GM12872 (cell line): ENCODE data around the gene CAMK2B.

Experiments used
- TF ChIP-seq, protein P1 (sequence below): IDR thresholded peaks from 3 replicates; pipeline ENCODE4 v1.5.1; 2011; ENCODE audit warnings: low read depth, mild to moderate bottlenecking, low read length, moderate library complexity; ENCODE audit not compliant: insufficient read depth

The CAMK2B gene

DNA sequence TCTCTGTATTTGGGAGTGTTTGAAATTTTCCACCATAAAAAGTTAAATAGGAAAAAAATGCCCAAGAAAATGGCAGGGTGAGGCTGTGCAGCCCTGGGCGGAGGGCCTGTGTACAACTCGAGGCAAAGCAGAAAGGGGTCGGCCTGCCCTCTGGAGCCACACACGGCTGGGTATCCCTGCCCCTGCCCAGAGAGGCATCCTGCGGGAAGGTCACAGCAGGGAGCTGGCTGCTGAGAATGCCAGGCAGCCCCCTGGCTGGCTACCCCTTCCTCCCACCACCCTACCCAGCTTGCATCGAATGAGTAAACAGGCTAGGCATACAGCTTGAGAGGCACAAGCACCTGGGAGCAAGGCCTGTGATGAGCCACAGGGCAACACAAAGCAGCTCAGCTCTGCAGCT, 46.1 kb downstream of the CAMK2B start:
- TF ChIP-seq, protein P1, sequence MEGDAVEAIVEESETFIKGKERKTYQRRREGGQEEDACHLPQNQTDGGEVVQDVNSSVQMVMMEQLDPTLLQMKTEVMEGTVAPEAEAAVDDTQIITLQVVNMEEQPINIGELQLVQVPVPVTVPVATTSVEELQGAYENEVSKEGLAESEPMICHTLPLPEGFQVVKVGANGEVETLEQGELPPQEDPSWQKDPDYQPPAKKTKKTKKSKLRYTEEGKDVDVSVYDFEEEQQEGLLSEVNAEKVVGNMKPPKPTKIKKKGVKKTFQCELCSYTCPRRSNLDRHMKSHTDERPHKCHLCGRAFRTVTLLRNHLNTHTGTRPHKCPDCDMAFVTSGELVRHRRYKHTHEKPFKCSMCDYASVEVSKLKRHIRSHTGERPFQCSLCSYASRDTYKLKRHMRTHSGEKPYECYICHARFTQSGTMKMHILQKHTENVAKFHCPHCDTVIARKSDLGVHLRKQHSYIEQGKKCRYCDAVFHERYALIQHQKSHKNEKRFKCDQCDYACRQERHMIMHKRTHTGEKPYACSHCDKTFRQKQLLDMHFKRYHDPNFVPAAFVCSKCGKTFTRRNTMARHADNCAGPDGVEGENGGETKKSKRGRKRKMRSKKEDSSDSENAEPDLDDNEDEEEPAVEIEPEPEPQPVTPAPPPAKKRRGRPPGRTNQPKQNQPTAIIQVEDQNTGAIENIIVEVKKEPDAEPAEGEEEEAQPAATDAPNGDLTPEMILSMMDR: no peak

DNA sequence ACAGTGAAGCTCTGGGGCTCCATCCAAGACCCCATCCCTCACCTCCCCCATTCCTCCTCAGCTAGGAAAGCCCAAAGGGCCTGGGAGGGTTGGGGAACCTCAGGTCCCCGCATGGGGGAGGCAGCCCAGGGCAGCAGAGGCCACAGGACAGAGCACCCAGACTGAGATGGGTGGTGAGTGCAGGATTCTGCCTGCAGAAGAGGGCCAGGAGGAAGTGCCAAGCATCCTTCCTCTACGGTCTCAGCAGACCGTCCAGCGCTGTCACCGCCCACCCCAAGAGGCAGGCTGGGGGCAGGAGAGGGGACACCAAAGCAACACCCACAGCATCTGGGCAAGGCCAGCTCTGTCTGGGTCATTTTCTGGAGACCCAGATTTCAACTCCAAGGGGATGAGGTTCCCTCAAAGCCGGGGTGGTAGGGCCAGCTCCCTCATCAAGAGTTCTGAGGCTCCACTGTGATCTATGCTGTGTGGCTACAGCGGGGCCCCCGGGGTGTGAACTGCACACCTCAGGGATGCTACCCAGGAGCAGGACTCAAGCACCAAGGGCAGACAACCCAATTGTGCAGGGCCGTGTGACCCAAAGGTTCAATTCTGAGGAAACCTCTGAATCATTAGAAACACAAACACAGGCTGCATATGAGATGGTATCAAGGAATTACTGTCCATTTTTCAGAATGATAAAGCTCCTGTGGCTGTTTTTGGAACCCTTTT, 46.8 kb downstream of the CAMK2B start:
- TF ChIP-seq, protein P1: no peak

DNA sequence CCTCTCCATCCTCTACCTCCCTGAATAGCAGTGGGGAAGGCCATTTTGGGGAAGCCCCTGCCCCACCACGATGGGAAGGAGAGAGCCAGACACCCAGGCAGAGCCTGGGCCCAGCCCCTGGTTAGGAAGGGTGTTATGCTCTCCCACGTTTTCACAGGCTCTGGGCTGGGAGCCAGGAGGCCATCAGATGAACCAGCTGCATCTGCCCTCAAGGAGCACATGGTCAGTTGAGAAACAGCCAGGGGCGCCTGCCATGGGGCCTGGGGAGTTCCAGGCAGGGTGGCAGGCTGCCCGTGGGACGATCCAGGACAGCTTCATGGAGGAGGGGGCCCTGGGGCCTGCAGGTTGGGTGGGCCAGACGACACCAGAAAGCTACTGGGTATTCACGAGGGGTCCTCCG, 47.5 kb downstream of the CAMK2B start:
- TF ChIP-seq, protein P1: no peak

DNA sequence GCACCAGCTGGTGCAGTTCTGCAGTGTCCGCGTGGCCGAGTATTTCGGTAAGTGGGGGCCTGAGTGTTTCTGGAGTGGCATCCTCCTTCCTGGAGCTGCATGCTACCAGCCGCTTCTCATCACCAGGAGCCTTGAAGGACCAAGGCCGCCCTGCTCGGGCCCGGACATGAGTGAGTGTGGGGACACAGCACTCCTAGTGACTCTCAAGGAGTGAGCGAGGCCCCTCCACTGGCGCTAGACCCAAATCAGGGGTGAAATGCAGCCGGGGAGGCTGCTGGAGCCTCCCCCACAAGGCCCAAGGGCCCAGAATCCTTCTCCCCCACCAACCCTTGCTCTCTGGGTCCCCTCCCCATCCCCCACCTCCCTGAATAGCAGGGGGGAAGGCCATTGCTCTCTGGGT, 48.0 kb downstream of the CAMK2B start:
- TF ChIP-seq, protein P1: no peak

DNA sequence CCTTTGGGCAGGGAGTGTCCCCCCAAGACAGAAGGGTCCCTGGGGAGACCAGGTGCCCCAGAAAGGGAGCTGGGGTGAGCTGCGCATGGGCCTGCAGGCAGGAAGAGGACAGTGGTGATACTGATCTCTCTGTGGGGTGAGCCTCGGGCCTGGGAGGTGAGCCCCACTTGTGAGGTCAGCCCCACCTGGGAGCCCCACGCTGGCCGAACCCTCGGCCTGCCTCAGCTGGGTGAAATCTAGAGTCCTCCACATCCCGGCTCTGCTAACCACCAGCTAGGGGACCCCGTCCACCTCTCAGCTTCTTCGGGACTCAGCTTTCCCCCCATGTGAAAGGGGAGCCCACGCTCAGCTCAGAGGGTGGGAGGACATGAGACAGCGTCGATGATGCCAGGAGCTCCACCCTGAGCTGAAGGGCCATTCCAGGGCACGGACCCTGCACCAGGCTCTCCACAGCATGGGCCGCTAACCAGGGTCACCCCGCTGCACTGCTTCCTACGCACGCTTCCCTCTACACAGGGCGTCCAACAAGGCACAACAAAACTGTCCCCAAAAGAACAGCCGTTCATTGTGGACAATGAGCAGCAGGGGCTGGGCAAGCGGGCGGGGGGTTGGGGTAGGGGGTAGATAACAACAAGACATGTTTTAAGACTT, 48.7 kb downstream of the CAMK2B start:
- TF ChIP-seq, protein P1: no peak

DNA sequence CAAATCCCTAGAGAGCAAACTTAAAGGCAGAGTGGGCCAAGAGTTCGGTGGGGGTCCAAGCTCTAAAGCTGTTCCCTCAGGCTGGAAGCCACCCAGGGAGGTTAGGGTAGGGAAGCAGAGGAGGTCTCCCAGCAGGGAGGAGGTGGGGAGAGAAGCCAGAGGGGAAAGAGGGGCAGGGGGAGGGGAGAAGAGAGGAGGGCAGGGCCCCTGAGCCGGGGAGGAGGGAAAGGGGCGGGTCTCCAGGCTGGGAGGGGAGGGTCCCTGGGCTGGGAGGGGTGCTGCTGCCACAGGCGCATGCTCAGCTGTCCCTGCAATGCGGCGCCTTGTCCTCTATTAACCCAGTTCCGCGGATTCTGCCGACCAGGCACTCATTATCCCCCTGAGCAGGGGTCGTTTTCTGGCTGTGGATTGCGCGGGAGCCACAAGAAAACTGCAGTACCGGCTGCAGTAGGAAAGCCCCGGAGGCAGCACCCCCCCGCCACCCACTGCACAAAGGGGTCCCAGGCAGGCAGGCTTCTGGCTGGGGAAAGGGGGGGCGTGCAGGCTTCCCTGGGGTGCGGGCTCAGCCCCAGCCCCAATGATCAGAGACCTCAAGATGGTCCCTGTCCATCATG, 49.3 kb downstream of the CAMK2B start:
- TF ChIP-seq, protein P1: no peak

DNA sequence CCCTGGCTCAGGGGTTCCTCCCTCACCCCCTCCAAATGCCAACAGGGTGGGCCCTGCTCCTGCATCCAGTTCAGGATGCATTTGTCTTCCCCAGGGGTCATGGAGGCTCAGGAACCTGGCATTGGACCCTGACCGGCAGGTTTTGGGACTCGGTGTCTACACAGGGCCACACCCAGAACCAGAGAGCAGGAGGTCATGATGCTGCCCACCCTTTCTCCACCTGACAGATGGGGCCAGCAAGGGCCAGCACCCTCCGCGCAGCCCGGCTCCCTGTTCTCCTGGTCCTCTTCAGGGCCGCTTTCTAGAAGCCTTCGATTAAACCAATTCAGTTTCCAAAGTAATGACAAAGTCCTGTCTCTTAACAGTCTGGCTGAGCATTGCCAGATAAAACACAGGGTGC, 50.2 kb downstream of the CAMK2B start:
- TF ChIP-seq, protein P1: no peak
